Measurements from ENCODE around the gene TMPRSS4.

TMPRSS4 gene

DNA sequence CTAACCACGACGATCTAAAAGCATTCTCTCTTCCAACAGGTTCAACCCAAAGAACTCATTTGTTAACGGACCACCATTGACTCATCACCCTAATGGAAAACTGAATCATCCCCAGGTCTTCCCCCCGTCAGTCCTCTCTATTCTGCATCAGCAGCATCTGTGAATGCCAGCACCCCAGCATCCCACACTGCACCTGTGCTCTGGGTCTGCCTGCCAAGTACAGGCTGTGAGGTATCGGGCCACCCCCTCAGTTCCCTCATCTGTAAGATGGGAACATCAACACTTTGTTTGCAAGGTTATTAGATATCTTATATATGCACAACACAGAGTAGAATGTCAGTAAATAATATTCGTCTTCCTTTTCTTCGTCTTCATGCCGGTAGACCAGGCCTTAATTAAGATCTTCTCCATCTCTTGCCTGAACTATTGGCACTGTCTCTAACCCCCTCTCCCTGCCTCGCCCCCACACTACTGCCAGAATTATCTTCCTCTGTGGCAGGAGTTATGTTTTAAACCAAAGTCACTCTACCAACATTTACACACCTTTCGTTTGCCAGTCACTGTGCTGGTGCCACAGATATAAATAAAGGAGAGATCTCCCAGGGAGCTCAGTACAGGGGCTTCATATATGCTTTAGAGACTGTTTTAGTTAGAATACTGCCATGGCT is 7.8 kb upstream of the TMPRSS4 start:
- H3K4me3 ChIP-seq (replicated peaks in 1 of 2; ENCODE audit: low read depth in 2 of 2, low read length in 2 of 2) = no peak overlapping the region
- DNase-seq (ENCODE audit: low read depth in 2 of 2) = no peak
- TF ChIP-seq, protein P1, sequence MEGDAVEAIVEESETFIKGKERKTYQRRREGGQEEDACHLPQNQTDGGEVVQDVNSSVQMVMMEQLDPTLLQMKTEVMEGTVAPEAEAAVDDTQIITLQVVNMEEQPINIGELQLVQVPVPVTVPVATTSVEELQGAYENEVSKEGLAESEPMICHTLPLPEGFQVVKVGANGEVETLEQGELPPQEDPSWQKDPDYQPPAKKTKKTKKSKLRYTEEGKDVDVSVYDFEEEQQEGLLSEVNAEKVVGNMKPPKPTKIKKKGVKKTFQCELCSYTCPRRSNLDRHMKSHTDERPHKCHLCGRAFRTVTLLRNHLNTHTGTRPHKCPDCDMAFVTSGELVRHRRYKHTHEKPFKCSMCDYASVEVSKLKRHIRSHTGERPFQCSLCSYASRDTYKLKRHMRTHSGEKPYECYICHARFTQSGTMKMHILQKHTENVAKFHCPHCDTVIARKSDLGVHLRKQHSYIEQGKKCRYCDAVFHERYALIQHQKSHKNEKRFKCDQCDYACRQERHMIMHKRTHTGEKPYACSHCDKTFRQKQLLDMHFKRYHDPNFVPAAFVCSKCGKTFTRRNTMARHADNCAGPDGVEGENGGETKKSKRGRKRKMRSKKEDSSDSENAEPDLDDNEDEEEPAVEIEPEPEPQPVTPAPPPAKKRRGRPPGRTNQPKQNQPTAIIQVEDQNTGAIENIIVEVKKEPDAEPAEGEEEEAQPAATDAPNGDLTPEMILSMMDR (IDR thresholded peaks at IDR 0.05; ENCODE audit: low read depth, low read length) = no peak

DNA sequence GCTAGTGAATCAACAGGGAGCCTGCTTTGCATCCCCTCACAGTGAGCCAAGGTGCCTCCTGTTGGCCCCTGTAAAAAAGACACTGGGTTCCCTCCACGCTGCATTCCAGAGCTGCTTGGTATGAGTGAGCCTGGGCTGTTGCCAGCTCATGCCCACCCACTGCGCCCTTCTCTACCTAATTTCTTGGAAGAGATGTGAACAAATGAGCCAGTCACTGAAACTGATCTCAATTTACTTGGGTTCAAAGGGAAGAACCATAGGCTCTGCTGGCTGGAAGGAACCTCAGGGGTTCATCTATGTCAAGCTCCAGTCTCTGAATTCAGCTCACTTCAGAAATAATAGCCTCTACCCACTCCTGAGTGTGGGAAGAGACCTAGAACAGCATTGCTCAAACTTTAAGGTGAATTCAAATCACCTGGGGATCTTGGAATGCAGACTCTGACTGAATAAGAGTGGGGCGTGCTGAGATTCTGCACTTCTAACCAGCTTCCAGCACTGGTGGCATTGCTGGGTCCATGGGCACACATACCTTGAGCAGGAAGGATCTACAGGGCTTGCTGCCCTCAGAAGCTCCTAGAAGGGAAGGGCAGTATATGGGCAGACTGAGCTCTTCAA is 5.4 kb upstream of the TMPRSS4 start:
- no peak for DNase-seq (ENCODE audit: low read depth in 2 of 2)
- TF ChIP-seq, protein P1 (IDR thresholded peaks at IDR 0.05; ENCODE audit: low read depth, low read length) = no peak
- H3K4me3 ChIP-seq (replicated peaks in 1 of 2; ENCODE audit: low read depth in 2 of 2, low read length in 2 of 2) = no peak overlapping the region

DNA sequence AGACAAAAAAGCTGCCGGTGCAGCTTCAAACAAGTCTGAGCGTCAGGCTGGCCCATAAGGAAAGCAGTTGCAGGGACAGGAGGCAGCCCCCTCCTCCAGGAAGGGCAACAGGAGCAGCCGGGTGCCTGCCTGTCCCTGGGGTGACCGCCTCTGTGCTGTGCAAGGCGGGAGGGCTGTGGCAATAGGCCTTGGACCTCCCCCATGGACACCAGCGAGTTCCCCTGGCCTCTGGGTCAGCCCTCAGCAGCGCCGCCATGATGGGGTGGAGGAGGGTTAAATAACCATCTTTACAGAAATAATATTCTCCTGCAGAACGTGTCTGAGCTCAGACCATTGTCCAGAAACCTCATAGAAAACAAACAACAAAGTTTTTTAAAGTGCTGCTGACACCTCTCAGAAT is 3.3 kb upstream of the TMPRSS4 start:
- TF ChIP-seq, protein P1 (IDR thresholded peaks at IDR 0.05; ENCODE audit: low read depth, low read length) = no peak
- H3K4me3 ChIP-seq (replicated peaks in 1 of 2; ENCODE audit: low read depth in 2 of 2, low read length in 2 of 2) = no peak overlapping the region
- DNase-seq (ENCODE audit: low read depth in 2 of 2) = no peak

DNA sequence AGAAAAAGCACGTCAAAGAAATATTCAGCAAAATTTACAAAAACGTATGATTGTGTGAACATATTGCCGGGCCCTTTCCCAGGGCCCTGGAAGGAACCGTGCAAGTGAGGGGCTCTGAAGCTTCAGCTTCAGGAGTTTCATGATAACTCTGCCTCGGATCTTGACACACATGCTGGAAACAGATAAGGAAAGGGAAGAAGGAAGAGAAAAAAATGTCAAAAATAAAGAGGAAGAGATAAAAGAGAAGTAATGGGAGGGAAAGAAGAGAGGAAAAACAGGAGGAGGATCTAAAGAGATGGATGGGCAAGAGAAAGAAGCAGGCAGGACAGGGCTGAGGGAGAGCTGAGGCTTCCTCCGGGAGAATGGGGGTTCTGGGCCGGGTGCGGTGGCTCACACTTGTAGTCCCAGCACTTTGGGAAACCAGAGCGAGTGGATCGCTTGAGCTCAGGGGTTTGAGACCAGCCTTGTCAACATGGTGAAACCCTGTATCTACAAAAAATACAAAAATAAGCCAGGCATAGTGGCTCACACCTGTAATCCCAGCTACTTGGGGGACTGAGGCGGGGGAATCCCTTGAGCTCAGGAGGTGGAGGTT is 2.7 kb upstream of the TMPRSS4 start:
- TF ChIP-seq, protein P1 (IDR thresholded peaks at IDR 0.05; ENCODE audit: low read depth, low read length) = no peak
- H3K4me3 ChIP-seq (replicated peaks in 1 of 2; ENCODE audit: low read depth in 2 of 2, low read length in 2 of 2) = no peak overlapping the region
- DNase-seq (ENCODE audit: low read depth in 2 of 2) = no peak

DNA sequence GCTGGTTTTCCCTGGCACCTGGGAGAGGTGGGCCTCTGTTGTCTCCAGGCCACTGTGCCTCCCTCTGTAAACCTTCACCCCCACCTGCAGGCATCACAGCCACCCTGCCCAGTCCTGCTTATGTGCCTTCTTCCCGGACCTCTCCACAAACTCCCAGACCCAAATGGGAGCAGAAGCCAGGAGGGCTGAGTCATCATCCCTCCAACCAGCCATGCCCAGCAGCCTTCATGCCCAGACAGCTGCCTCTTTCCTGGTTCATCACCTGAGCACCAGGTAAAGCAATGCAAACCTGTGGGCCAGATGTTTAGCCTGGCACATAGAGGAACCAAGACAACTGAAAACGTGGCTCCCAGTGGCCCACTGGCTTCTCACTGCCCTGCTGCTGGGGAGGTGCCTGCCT is 2.1 kb upstream of the TMPRSS4 start:
- DNase-seq (ENCODE audit: low read depth in 2 of 2) = no peak
- H3K4me3 ChIP-seq (replicated peaks in 1 of 2; ENCODE audit: low read depth in 2 of 2, low read length in 2 of 2) = no peak overlapping the region
- TF ChIP-seq, protein P1 (IDR thresholded peaks at IDR 0.05; ENCODE audit: low read depth, low read length) = no peak

DNA sequence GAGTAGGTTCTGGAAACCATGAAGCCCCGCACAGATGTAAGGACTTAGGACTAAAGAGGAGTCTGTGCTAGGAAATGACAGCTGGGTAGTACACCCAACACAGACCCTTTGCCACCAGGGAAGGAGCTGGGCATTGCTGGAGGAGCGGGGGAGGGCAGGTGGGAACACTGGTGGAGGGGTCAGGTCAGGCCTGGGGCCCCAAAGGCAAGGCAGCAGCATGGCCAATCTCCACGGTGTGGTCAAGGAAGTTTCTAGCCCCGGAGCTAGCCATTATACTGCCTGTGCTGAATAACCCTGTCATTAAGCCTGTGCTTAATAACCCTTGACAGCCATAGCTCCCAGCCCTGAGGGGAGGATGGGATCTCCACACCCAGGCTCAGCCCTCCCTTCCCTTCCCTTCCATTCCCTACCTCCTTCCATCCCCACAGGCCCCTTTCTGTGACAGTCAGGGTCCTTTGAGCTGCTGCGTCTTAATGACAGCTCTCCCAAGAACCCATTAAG is 2.1 kb downstream of the TMPRSS4 start:
- no peak for DNase-seq (ENCODE audit: low read depth in 2 of 2)
- TF ChIP-seq, protein P1 (IDR thresholded peaks at IDR 0.05; ENCODE audit: low read depth, low read length) = no peak
- H3K4me3 ChIP-seq (replicated peaks in 1 of 2; ENCODE audit: low read depth in 2 of 2, low read length in 2 of 2) = no peak overlapping the region
